ENCODE measurements around the gene TNIK.

TNIK gene

GRCh38 chr3:171470714-171471227 lies 10.6 kb upstream of the TNIK start:
- no peak overlapping the region for H3K4me3 ChIP-seq (ENCODE audit: low read depth, low read length)
- TF ChIP-seq CTCF (IDR thresholded peaks at IDR 0.05; ENCODE audit: low read depth, low read length) = no peak

GRCh38 chr3:171469376-171469775 lies 9.2 kb upstream of the TNIK start:
- no peak for TF ChIP-seq CTCF (IDR thresholded peaks at IDR 0.05; ENCODE audit: low read depth, low read length)
- H3K4me3 ChIP-seq (ENCODE audit: low read depth, low read length) = no peak overlapping the region

GRCh38 chr3:171468296-171468906 lies 8.2 kb upstream of the TNIK start:
- H3K4me3 ChIP-seq (ENCODE audit: low read depth, low read length) = no peak overlapping the region
- TF ChIP-seq CTCF (IDR thresholded peaks at IDR 0.05; ENCODE audit: low read depth, low read length) = no peak

- no peak overlapping the region for H3K4me3 ChIP-seq (ENCODE audit: low read depth, low read length)
- no peak for TF ChIP-seq CTCF (IDR thresholded peaks at IDR 0.05; ENCODE audit: low read depth, low read length)
Observed at GRCh38 chr3:171465763-171466162, 5.6 kb upstream of the TNIK start.

GRCh38 chr3:171464462-171464861 lies 4.3 kb upstream of the TNIK start:
- H3K4me3 ChIP-seq (ENCODE audit: low read depth, low read length) = no peak overlapping the region

GRCh38 chr3:171462224-171462623 lies 2.0 kb upstream of the TNIK start:
- no peak overlapping the region for H3K4me3 ChIP-seq (ENCODE audit: low read depth, low read length)
- TF ChIP-seq CTCF (IDR thresholded peaks at IDR 0.05; ENCODE audit: low read depth, low read length) = no peak

More at GRCh38 chr3:171464462-171464861, 4.3 kb upstream of the TNIK start:
- TF ChIP-seq CTCF (IDR thresholded peaks at IDR 0.05; ENCODE audit: low read depth, low read length) = no peak

- H3K4me3 ChIP-seq (ENCODE audit: low read depth, low read length) = peak overlapping the region; percentile 70
- TF ChIP-seq CTCF (IDR thresholded peaks at IDR 0.05; ENCODE audit: low read depth, low read length) = no peak
Observed at GRCh38 chr3:171461525-171461917, 1.3 kb upstream of the TNIK start.

Measured in WI38 (cell line).